Erythroblast (primary cell): ENCODE data around the gene IL6R.
"Not testable (repeated sequence)": the region's sequence is repeated elsewhere in the genome, so short reads cannot be mapped to it uniquely, and the experiment has no call there.

ENCODE experiments used
- DNase-seq, 2 experiments: peaks; one replicate each; lab custom pipeline; 2025; lab: John Stamatoyannopoulos, UW
- GATA1 ChIP-seq: IDR thresholded peaks from 2 replicates; pipeline ENCODE4 v1.6.1; 2011; ENCODE audit warnings: low read depth, mild to moderate bottlenecking, control low read depth, low read length, moderate library complexity
- POLR2A ChIP-seq: IDR thresholded peaks from 2 replicates; pipeline ENCODE4 v1.6.1; 2011; ENCODE audit warnings: mild to moderate bottlenecking, low read length

Gene IL6R

DNA sequence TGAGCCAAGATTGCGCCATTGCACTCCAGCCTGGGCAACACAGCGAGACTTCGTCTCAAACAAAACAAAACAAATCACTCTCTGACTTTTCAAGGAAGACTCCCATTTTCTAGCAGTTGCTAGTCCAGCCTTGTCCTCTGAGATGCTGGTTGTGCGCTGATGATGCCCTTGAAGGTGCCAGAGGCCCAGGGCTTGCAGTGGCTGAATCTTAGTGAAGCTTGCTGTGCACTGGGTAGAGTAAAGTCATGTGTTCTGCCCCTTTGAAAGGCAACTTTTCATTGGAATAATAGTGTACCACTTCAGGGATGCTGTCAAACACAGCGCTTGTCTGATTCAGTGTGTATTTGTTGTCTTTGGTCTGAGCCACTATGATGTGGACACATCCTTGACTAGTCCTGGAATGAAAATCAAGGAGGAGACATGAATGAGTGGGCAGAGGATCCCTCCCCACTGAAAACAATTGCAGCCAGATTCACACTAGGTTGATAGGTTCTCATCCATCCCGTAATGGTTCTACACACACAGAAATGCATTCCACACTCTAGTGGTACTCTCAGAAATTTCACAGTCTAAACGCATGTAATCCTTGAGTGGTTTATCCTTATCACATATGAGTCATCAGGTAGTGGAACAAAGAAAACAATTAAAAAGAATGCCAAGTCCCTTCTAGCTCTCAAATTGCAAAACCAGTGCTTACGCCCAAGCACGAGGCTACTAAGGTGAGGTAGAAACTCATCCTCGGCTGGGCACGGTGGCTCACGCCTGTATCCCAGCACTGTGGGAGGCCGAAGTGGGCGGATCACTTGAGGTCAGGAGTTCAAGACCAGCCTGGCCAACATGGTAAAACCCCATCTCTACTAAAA, 79.0 kb downstream of the IL6R start:
- DNase-seq: no peak

DNA sequence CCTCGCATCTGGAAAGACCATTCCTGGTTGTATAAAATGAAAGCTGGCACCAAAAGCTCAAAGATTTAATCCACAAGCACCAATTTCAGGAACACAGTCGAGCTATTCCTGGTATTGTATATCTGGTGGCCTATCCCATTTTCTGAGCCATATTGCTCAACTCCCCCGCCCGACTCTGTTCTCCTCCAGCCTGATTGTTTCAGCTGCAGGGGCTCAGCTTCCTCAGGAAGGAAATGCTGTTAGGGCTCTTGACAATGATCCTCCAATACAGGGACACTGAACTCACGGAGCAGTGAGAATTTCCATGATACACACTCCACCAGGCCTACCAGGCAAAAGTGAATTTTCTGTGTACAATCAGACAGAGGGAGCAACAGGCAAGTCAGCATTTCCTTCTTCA, 80.0 kb downstream of the IL6R start:
- no peak for DNase-seq
- no peak for TF ChIP-seq POLR2A
- TF ChIP-seq GATA1: no peak

More for the DNA sequence above, 79.0 kb downstream of the IL6R start:
- TF ChIP-seq POLR2A (no peak), GATA1 (no peak)

DNA sequence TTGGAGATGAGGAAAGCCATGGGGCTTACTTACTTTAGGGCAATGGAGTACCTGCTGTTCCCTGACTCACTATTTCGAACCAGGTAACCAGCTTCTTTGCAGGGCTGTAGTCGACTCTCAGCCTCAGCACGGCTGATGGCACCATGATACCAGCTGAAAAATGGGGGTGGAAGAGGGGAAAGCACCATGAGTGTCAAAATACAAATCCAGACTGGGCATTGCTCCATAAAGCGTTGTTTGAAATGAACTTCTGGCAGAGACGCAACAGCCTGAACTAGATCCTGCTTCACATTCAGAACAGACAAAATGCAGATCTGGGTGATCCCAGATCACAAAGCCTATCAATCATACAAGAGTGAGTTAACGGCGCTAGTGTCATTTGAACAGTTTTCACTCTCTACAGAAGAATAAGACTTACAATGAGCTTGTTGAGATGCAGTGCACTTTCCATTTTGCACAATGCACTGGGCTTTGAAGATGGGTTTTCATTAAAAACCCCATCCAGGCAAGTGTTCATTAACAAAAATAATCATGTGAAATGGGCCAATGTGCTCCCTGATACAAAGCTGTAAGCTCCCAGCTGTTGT, 80.9 kb downstream of the IL6R start:
- TF ChIP-seq POLR2A: no peak
- TF ChIP-seq GATA1: no peak
- DNase-seq: no peak

DNA sequence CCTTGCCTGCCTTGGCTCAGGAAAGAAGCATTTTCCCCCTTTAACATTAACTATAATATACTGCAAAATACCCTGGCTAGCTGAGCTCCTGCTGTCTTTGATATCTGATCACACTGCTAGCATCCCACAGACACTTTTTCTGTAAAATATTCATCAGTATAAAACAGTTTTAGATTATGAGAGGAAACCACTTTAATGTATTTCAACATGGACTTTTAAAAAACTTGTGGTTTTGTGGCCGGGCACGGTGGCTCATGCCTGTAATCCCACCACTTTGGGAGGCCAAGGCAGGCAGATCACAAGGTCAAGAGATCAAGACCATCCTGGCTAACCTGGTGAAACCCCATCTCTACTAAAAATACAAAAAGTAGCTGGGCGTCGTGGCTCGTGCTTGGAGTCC, 81.6 kb downstream of the IL6R start:
- not testable (repeated sequence) for DNase-seq

DNA sequence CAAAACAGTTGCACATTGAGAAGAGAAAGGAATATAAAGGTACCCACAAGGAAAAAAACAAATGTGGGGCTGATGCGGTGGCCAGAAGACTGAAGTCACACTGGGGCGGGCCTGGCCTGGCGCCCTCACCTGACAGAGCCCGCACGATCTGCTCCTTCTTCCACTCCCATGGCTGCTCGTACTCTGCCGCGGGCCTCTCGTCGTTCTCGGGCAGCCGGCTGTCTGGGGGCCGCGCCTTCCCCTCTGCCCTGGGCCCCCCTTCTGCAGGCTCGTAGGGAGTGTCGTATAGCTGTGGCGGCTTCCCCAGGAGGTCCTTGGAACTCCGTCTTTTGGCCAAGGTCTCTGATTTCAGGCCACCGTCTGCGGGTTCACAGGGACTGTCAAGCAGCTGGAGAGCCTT, 83.8 kb downstream of the IL6R start:
- TF ChIP-seq POLR2A: no peak
- TF ChIP-seq GATA1: no peak
- DNase-seq: no peak

DNA sequence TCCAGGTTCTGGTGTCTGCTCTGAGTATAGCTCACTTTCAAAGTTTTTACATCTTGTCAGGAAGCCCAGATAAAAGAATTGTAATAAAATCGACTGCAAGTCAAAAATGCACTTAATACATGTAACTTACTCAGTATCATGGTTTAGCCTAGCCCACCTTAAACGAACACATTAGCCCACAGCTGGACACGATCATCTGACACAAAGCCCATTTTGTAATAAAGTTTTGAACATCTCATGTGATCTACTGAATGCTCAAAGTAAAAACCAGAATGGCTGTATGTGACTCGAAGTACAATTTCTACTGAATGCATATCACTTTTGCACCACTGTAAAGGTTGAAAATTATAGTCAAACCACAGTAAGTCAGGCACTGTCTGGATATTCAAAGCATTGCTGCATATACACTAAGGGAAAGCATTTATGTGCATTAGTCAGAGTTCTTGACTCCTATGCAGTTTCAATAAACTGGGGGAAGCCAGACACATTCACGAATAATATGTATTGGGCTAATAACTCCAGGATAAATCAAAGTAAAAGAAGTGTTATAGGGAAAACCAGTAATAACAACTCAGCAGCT, 84.6 kb downstream of the IL6R start:
- TF ChIP-seq GATA1: no peak
- no peak for DNase-seq

DNA sequence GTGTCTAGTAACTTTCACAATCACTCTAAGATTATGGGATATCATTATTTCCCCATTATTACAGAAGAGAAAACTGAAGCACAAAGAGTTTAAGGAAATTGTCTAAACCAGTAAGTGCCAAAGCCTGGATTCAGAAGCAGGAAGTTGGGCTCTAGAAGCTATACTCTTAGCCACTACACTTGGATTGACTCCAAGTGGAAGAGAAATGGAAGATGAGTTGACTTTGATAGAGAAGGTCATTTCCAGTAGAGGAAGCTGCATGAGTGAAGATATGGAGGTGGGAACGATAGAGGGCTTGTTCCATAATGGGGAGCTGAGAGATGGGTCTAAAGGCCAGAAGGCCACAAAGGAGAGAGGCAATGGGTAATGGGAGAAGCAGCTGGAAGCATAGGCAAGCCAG, 85.2 kb downstream of the IL6R start:
- no peak for TF ChIP-seq GATA1
- TF ChIP-seq POLR2A: no peak
- DNase-seq: no peak

DNA sequence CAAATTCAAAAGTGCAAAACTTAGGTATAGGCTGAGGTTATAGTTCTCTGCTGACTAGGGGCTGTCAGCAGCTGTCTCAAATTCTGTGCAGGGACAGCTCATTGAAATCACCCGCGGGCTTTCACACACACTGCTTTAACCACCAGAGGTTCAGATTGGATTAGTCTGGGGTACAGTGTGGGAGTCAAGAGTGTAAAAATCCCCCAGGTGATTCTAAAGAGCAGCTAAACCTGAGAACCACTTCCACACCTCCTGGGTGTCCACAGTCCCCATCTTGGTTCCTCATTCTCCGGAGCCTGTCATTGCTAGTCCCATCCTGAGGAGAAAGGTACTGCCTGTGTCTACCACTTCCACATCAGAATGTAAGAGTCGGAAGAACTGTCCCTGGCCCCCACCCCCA, 87.0 kb downstream of the IL6R start:
- DNase-seq: no peak
- no peak for TF ChIP-seq GATA1
- no peak for TF ChIP-seq POLR2A

DNA sequence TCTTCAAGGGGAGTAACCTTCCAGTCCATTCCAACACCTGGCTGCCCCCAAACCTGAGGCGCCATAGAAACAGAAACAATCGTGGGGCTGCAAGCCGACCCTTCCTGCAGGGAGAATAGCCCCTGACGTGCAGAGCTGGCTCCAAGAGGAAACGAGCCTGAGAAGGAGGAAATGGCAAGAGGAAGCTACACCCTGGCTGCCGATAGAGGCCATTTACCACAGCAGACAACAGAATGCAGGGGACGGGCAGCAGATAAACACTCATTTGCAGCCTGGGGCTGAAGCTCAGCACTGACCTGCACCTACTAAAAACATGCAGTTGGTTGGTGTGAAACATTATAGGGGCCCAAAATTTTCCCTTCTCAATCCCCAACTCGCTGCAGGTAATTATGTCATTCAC, 88.1 kb downstream of the IL6R start:
- TF ChIP-seq POLR2A: no peak
- no peak for TF ChIP-seq GATA1
- DNase-seq: no peak

DNA sequence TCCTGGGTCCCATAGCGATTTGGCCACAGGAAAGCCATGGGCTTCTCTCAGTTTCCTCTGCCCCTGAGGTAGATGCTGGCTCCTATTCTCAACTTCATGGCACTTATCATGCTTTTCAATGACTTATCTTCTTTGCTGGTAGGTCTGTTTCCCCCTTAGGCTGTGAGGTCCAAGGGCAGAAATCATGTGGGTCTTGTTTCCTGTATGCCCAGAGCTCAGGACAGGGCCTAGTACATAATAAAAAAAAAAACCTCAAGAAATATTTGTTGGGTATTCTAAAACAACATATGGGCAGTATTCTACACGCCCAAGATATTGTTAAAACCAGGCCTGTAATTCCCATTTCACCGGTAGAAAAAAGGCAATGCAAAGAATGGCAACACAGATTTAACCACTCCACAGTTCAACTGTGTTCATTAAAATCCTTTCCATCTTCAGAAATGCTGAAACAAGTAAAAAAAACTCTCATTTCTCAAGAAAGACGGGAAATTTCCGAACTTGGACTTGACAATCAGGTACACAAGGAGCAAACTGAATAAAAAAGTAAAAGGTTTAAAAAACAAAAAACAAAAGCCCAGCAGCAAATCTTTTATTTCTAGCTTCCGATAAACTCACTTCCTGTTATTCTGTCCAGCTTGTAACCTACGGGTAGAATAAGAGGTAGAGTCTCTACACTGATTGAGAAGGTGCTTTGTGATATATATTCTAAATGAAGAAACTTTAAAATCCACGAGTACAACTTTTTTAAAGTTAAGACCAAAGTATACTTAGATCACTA, 90.5 kb downstream of the IL6R start:
- TF ChIP-seq GATA1: no peak
- TF ChIP-seq POLR2A: no peak
- no peak for DNase-seq

DNA sequence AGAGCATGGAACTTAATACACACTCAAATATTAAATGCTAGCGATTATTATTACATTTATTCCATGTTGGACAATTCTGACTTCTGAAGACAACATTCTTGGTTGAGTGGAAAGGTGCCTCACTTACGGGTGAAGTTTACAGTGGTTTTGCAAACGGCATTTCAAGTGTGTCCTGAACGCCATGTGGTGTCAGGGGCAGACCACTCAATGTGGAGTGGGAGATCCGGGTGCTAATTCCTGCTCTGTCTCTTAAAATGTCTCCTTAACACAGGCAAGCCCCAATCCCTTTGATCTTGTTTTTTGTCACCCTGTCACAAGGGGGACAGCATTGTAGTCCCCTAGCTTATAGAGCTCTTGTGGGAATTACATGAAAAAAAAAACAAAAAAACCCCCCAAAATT, 91.2 kb downstream of the IL6R start:
- DNase-seq: no peak

DNA sequence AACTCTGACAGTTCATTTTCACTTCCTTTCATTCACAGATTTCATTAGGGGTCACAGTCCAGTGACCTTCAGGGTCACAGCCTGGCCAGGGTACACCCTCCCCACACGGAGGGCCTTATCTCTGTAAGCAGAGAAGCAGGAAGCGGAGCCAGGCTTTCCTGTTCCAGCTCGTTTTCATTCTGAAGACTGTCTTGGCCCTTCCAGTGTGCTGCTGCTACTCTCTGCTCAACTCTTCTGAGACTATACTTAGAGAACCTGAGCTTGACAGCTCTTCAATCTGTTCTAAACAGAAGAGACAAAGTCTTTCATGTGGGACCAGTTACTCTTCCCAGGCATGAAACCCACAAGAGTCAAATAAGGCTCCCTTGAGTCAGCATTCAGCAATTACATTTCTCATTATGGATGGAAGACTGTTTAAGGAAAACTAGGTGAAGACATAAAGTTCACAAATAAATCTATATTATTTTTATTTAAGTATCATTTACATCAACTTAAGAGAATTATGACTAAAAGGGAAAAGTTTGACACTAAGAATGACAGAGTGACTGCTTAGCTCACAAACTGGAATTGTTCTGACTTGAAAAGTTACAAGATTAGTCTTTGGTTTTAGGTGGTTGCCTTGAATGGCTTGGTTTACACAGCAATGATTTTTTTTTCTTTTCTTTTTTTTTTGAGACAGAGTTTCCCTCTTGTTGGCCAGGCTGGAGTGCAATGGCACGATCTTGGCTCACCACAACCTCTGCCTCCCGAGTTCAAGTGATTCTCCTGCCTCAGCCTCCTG, 92.1 kb downstream of the IL6R start:
- TF ChIP-seq GATA1 (no peak), POLR2A (no peak)
- DNase-seq: peak in 1 of 2 experiments; percentile 9

More for the DNA sequence above, 91.2 kb downstream of the IL6R start:
- no peak for TF ChIP-seq GATA1
- no peak for TF ChIP-seq POLR2A

DNA sequence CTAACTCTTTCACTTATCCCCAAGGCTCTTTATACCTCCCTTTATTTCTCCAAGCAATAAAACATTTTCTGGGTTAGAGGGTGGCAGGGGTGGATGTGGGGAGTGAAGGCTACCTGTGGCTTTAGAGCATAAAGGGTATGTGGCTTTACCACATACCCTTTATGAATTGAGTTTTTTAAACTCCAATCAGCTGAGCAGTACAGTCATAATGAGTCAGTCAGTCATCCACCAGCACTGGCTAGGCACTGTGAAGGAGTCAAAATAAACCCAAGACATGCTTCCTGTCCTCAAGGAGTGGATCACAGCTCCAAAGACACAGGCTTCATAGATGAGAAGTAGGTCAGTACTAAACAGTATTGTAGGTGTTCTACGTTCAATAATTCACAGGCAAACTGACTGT, 94.3 kb downstream of the IL6R start:
- no peak for DNase-seq
- TF ChIP-seq POLR2A (no peak), GATA1 (no peak)

DNA sequence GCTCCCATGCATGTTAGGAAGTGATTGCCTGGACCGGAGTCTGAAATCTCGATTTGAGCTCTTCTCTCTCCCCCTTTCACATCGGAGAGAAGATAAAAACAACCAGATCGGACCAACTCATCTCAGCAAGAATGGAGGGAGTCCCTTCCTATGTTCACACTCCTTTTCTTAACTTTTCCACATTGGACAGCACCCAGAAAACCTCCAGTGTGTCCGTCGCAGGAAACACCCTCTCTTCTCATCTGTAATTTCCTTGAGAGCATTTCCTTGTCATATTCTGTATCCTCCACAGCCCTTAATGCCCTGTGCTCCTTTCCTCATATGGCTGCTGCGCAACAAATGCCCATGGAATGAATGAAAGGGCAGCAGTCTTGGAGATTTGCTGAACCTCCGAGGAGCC, 95.4 kb downstream of the IL6R start:
- TF ChIP-seq GATA1: no peak
- TF ChIP-seq POLR2A: no peak
- no peak for DNase-seq
